SK-N-SH (cell line): ENCODE data around the gene GGACT. TPM values are rescaled to one million over a fixed set of nuclear protein-coding genes. Genes with fewer than 3 reads are reported as not detected.

Experiments used
- CTCF ChIA-PET: fragments of 300-600, 350-600 bp; formaldehyde crosslinking; extraction: SDS; loops from one replicate; lab custom pipeline; 2021; lab: Yijun Ruan, JAX
- POLR2A ChIA-PET: fragments of 350-600 bp; sonication (Branson Sonifier 250); formaldehyde crosslinking; extraction: SDS; loops from one replicate; lab custom pipeline; 2020; ENCODE audit warnings: antibody characterized with exemption, inconsistent platforms; lab: Yijun Ruan, JAX
- DNase-seq: peaks from one replicate; pipeline ENCODE4 v3.0.0; 2012
- H2AFZ ChIP-seq: fragments of 200-600 bp; sonication (generic); 2 replicates; pipeline ENCODE4 v1.8.1; 2016; ENCODE audit warnings: antibody characterized with exemption, mild to moderate bottlenecking, low read depth
- H3F3A ChIP-seq: fragments of 200-600 bp; sonication (generic); replicated peaks from 2 replicates; pipeline ENCODE3; 2016; ENCODE audit warnings: antibody characterized with exemption, mild to moderate bottlenecking; ENCODE audit not compliant: insufficient read depth
- H3K27ac ChIP-seq, 2 experiments: fragments of 200-500 bp in 1 of 2; fragments of 200-600 bp in 1 of 2; sonication (Bioruptor generic) in 1 of 2; sonication (generic), shearing (Covaris generic) in 1 of 2; 2 replicates each; pipeline versions ENCODE4 v1.5.1 to v1.6.1; 2014 to 2016; ENCODE audit warnings: low read depth in 2 of 2, inconsistent platforms in 1 of 2, low read length in 1 of 2, mild to moderate bottlenecking in 1 of 2, mixed read lengths in 1 of 2
- H3K27me3 ChIP-seq: fragments of 200-600 bp; sonication (generic), shearing (Covaris generic); 2 replicates; pipeline ENCODE4 v1.6.1; 2016; ENCODE audit warnings: mixed run types; ENCODE audit not compliant: insufficient read depth
- H3K36me3 ChIP-seq, 2 experiments: fragments of 200-500 bp in 1 of 2; fragments of 200-600 bp in 1 of 2; sonication (Bioruptor generic) in 1 of 2; sonication (generic) in 1 of 2; replicated peaks in 1 of 2; 2 replicates each; pipeline versions ENCODE3 to v1.5.1; 2014 to 2016; ENCODE audit warnings: low read length in 1 of 2, mild to moderate bottlenecking in 1 of 2; ENCODE audit not compliant: insufficient read depth in 2 of 2, control insufficient read depth in 1 of 2
- H3K4me1 ChIP-seq, 2 experiments: fragments of 200-500 bp in 1 of 2; fragments of 200-600 bp in 1 of 2; sonication (Bioruptor generic) in 1 of 2; sonication (generic), shearing (Covaris generic) in 1 of 2; 2 replicates each; pipeline versions ENCODE4 v1.5.1 to v1.6.1; 2014 to 2016; ENCODE audit warnings: low read depth in 1 of 2, low read length in 1 of 2, mixed run types in 1 of 2; ENCODE audit not compliant: insufficient read depth in 2 of 2, control insufficient read depth in 1 of 2
- H3K4me2 ChIP-seq: fragments of 200-600 bp; sonication (generic), shearing (Covaris generic); 2 replicates; pipeline ENCODE4 v1.6.1; 2017; ENCODE audit warnings: mixed run types
- H3K4me3 ChIP-seq, 2 experiments: fragments of 200-500 bp in 1 of 2; fragments of 200-600 bp in 1 of 2; sonication (Bioruptor generic) in 1 of 2; sonication (generic), shearing (Covaris generic) in 1 of 2; 2 replicates each; pipeline versions ENCODE4 v1.5.1 to v1.8.1; 2014 to 2016; ENCODE audit warnings: low read depth in 2 of 2, inconsistent platforms in 1 of 2, low read length in 1 of 2, mild to moderate bottlenecking in 1 of 2, mixed read lengths in 1 of 2, moderate library complexity in 1 of 2
- H3K79me2 ChIP-seq: fragments of 200-600 bp; sonication (generic); 2 replicates; pipeline ENCODE4 v1.8.1; 2017; ENCODE audit warnings: mild to moderate bottlenecking; ENCODE audit not compliant: insufficient read depth
- H3K9ac ChIP-seq: fragments of 200-600 bp; sonication (generic); 2 replicates; pipeline ENCODE4 v1.6.1; 2017; ENCODE audit warnings: mixed run types
- H3K9me2 ChIP-seq: fragments of 200-600 bp; sonication (generic); 2 replicates; pipeline ENCODE4 v1.6.1; 2017; ENCODE audit warnings: mixed run types
- H3K9me3 ChIP-seq: fragments of 200-600 bp; sonication (generic); 2 replicates; pipeline ENCODE4 v1.6.1; 2017; ENCODE audit warnings: mixed run types, mild to moderate bottlenecking, moderate library complexity
- H4K20me1 ChIP-seq: fragments of 200-600 bp; sonication (generic); 2 replicates; pipeline ENCODE4 v1.6.1; 2017; ENCODE audit warnings: mild to moderate bottlenecking, mixed run types; ENCODE audit not compliant: insufficient read depth
- CHD2 ChIP-seq: fragments of 150-350 bp; IDR thresholded peaks from 2 replicates; pipeline ENCODE4 v1.6.1; 2018; ENCODE audit warnings: low read length; ENCODE audit not compliant: partially characterized antibody
- CTCF ChIP-seq: fragments of 200-600 bp; sonication (generic); IDR thresholded peaks from 2 replicates; pipeline ENCODE4 v1.6.1; 2017; ENCODE audit warnings: antibody characterized with exemption, mild to moderate bottlenecking, moderate library complexity
- ELF1 ChIP-seq: IDR thresholded peaks from 2 replicates; pipeline ENCODE4 v1.4.0; 2012
- EP300 ChIP-seq, 2 experiments: IDR thresholded peaks; 2 replicates each; pipeline versions ENCODE4 v1.4.0 to v1.6.1; 2012; ENCODE audit warnings: borderline replicate concordance in 1 of 2, low read depth in 1 of 2, low read length in 1 of 2
- EZH2phosphoT487 ChIP-seq: fragments of 200-600 bp; sonication (generic); IDR thresholded peaks from 2 replicates; pipeline ENCODE4 v1.6.1; 2017; ENCODE audit warnings: low read depth, mixed run types, mild to moderate bottlenecking, antibody characterized with exemption, moderate library complexity, borderline replicate concordance
- FOXJ3 ChIP-seq: sonication (generic); formaldehyde crosslinking; IDR thresholded peaks from 2 replicates; pipeline ENCODE4 v1.5.1; 2020; ENCODE audit warnings: mild to moderate bottlenecking, missing genetic modification reagents
- FOXM1 ChIP-seq: IDR thresholded peaks from 2 replicates; pipeline ENCODE4 v1.4.0; 2012; ENCODE audit warnings: low read depth, mild to moderate bottlenecking
- GABPA ChIP-seq: IDR thresholded peaks from 2 replicates; pipeline ENCODE4 v1.4.0; 2012; ENCODE audit warnings: low read depth, mild to moderate bottlenecking
- MEF2A ChIP-seq: IDR thresholded peaks from 2 replicates; pipeline ENCODE4 v1.4.0; 2012; ENCODE audit warnings: low read depth, borderline replicate concordance
- NFIC ChIP-seq: IDR thresholded peaks from 2 replicates; pipeline ENCODE4 v1.4.0; 2012; ENCODE audit warnings: borderline replicate concordance
- PBX3 ChIP-seq: IDR thresholded peaks from 2 replicates; pipeline ENCODE4; 2012
- POLR2AphosphoS5 ChIP-seq: IDR thresholded peaks from 2 replicates; pipeline ENCODE4 v1.6.1; 2012; ENCODE audit warnings: low read depth, low read length
- RAD21 ChIP-seq: IDR thresholded peaks from 2 replicates; pipeline ENCODE4 v1.6.1; 2012; ENCODE audit warnings: mild to moderate bottlenecking, low read length
- REST ChIP-seq: IDR thresholded peaks from 2 replicates; pipeline ENCODE4 v1.6.1; 2012; ENCODE audit warnings: mild to moderate bottlenecking, low read depth, low read length, moderate library complexity
- RFX5 ChIP-seq: IDR thresholded peaks from 2 replicates; pipeline ENCODE4 v1.6.1; 2012; ENCODE audit warnings: mild to moderate bottlenecking, improper control_type of control experiment, low read length
- SIN3A ChIP-seq: IDR thresholded peaks from 2 replicates; pipeline ENCODE4 v1.6.1; 2012; ENCODE audit warnings: low read depth, mild to moderate bottlenecking, low read length, moderate library complexity, borderline replicate concordance
- SMC3 ChIP-seq: IDR thresholded peaks from 2 replicates; pipeline ENCODE4 v1.6.1; 2012; ENCODE audit warnings: low read depth, low read length, improper control_type of control experiment
- TAF1 ChIP-seq: IDR thresholded peaks from 2 replicates; pipeline ENCODE4 v1.6.1; 2012; ENCODE audit warnings: low read depth, mild to moderate bottlenecking, low read length, moderate library complexity, borderline replicate concordance
- USF1 ChIP-seq: IDR thresholded peaks from 2 replicates; pipeline ENCODE4 v1.4.0; 2012; ENCODE audit warnings: low read depth, borderline replicate concordance
- USF2 ChIP-seq: fragments of 150-350 bp; IDR thresholded peaks from 2 replicates; pipeline ENCODE4 v1.6.1; 2017; ENCODE audit warnings: antibody characterized with exemption, low read length, low read depth, borderline replicate concordance
- WGBS: methylation state at CpG from one replicate; pipeline ENCODE4 v1.1.6; 2017; ENCODE audit warnings: low lambda C conversion rate; 5-methylcytosine and 5-hydroxymethylcytosine counted together
- polyA plus RNA-seq, 3 experiments: library from polyadenylated mRNA; depleted of rRNA; stranded (reverse); fragments of >200 nt; gene quantifications; 2 replicates each; pipeline ENCODE4 v1.2.3, GENCODE V29; 2012

The GGACT gene
- polyA plus RNA-seq, 1 of the 3 experiments (the other 2 are of a cell fraction), result 7.1 TPM

GRCh38 chr13:100534911-100535310 is 53.7 kb downstream of the GGACT start:
- CTCF ChIA-PET, result interaction anchor here (0.7 kb wide), 1 partner anchor 20 kb away, joined by 3 read pairs; no protein-coding TSS in a partner anchor
- H3K27ac ChIP-seq, result no peak overlapping the region
- POLR2A ChIA-PET, result no interaction called here
- H3K4me1 ChIP-seq, result no peaks in the 10 kb centered on the region; a peak in 1 of 4 replicates
- H3K4me3 ChIP-seq, result no peak overlapping the region
- DNase-seq, result no peak
- WGBS, result 100% methylated on average over 3 of the region's 6 CpGs
- H3K9me3 ChIP-seq, result no peaks in the 10 kb centered on the region
- H3K4me2 ChIP-seq, result no peak overlapping the region
- H3K27me3 ChIP-seq, result no peaks in the 10 kb centered on the region
- no peaks in the 10 kb centered on the region for H3K79me2 ChIP-seq
- TF ChIP-seq FOXM1 (no peak), RFX5 (no peak), RAD21 (no peak), SIN3A (no peak), CHD2 (no peak), GABPA (no peak), SMC3 (no peak), NFIC (no peak), CTCF (no peak), TAF1 (no peak), PBX3 (no peak), USF2 (no peak)
- no peaks in the 10 kb centered on the region for H3K9me2 ChIP-seq
- no peak overlapping the region for H3K9ac ChIP-seq
- H2AFZ ChIP-seq, result no peak overlapping the region
- no peaks in the 10 kb centered on the region for H4K20me1 ChIP-seq
- H3K36me3 ChIP-seq, result peaks cover 3 to 6% of the 10 kb centered on the region in 2 experiments
- no peaks in the 10 kb centered on the region for H3F3A ChIP-seq

- WGBS, result 94% methylated on average over 13 of the region's 13 CpGs
- Histone ChIP-seq H3K9me2 (no peaks in the 10 kb centered on the region), H3K4me3 (no peak overlapping the region), H3K27me3 (no peaks in the 10 kb centered on the region), H3K27ac (no peak overlapping the region), H2AFZ (no peak overlapping the region), H4K20me1 (no peaks in the 10 kb centered on the region), H3K9ac (no peak overlapping the region), H3F3A (no peaks in the 10 kb centered on the region), H3K4me2 (no peak overlapping the region), H3K4me1 (no peaks in the 10 kb centered on the region; a peak in 1 of 4 replicates), H3K79me2 (no peaks in the 10 kb centered on the region), H3K9me3 (no peaks in the 10 kb centered on the region), H3K36me3 (peaks cover 3 to 12% of the 10 kb centered on the region in 2 experiments)
- ChIA-PET CTCF (interaction anchor here (0.7 kb wide), 1 partner anchor 19 kb away, joined by 3 read pairs; no protein-coding TSS in a partner anchor), POLR2A (no interaction called here)
- no peak for DNase-seq
- TF ChIP-seq ELF1 (no peak), REST (no peak), USF1 (no peak), MEF2A (no peak), POLR2AphosphoS5 (no peak), EP300 (IDR thresholded peaks at IDR 0.05; ENCODE audit: borderline replicate concordance in 1 of 2, low read depth in 1 of 2, low read length in 1 of 2) (no peak), CHD2 (no peak), RFX5 (no peak), EZH2phosphoT487 (no peak), FOXJ3 (CRISPR knock-in tag) (no peak)
Measured at GRCh38 chr13:100534147-100534843, 54.3 kb downstream of the GGACT start.
